Suprapubic skin (tissue), 4 donors: ENCODE data around the gene TFAP2C. TPM values are rescaled to one million over a fixed set of nuclear protein-coding genes. Genes with fewer than 3 reads are reported as not detected.

Experiments used
- DNase-seq, 2 donors: peaks; one replicate each; pipeline ENCODE4 v3.0.0-alpha.2; 2019; ENCODE audit warnings: low spot score in 2 of 2
- H3K27ac ChIP-seq: fragments of 200-600 bp; sonication (generic); one replicate; pipeline ENCODE4 v1.5.1; 2019
- H3K27me3 ChIP-seq: fragments of 200-600 bp; sonication (generic); one replicate; pipeline ENCODE4 v1.5.1; 2019
- H3K36me3 ChIP-seq: fragments of 200-600 bp; sonication (generic); one replicate; pipeline ENCODE4 v1.5.1; 2019
- H3K4me1 ChIP-seq: fragments of 200-600 bp; sonication (generic); one replicate; pipeline ENCODE4 v1.5.1; 2019
- H3K4me3 ChIP-seq: fragments of 200-600 bp; sonication (generic); one replicate; pipeline ENCODE4 v1.5.1; 2019; ENCODE audit warnings: mild to moderate bottlenecking
- H3K9me3 ChIP-seq: fragments of 200-600 bp; sonication (generic); one replicate; pipeline ENCODE4 v1.5.1; 2019
- CTCF ChIP-seq, 2 donors: fragments of 200-600 bp in 1 of 2; fragments of 450-650 bp in 1 of 2; sonication (generic) in 1 of 2; IDR thresholded peaks; one replicate each; pipeline ENCODE4 v1.5.1; 2016 to 2019; ENCODE audit warnings: antibody characterized with exemption in 2 of 2, mild to moderate bottlenecking in 1 of 2, moderate library complexity in 1 of 2
- EP300 ChIP-seq: sonication (generic); formaldehyde crosslinking; IDR thresholded peaks from one replicate; pipeline ENCODE4 v1.6.1; 2017; ENCODE audit warnings: antibody characterized with exemption
- POLR2A ChIP-seq, 2 donors: fragments of 450-650 bp; IDR thresholded peaks; one replicate each; pipeline ENCODE4 v1.6.1; 2017; ENCODE audit warnings: antibody characterized with exemption in 2 of 2, mild to moderate bottlenecking in 2 of 2, moderate library complexity in 2 of 2
- POLR2AphosphoS5 ChIP-seq, 3 donors: sonication (generic); formaldehyde crosslinking; IDR thresholded peaks; one replicate each; pipeline ENCODE4 v1.6.1; 2017; ENCODE audit warnings: antibody characterized with exemption in 3 of 3
- WGBS: methylation state at CpG from one replicate; pipeline ENCODE4 v1.1.5; 2018; 5-methylcytosine and 5-hydroxymethylcytosine counted together
- total RNA-seq, 4 donors: library from RNA; depleted of rRNA; stranded (reverse); fragments of >200 nt; gene quantifications; one replicate each; pipeline ENCODE4 v1.1.0, GENCODE V29; 2016

TFAP2C gene
- total RNA-seq = 100 to 1,000 TPM in 1 of 4 donors, 10 to 100 TPM in 3; 79.0 to 100 (median 88.6) TPM

- peak within 1 kb of the TSS; percentile 95 for H3K27ac ChIP-seq
- no peak for TF ChIP-seq EP300
- no peak for TF ChIP-seq CTCF (IDR thresholded peaks at IDR 0.05)
- TF ChIP-seq POLR2A (IDR thresholded peaks at IDR 0.05) = peak in 1 of 2 donors; percentile 81
- peak in 2 of 3 donors; percentile 5 to 48 for TF ChIP-seq POLR2AphosphoS5 (IDR thresholded peaks at IDR 0.05)
- no peaks in the 10 kb centered on the region for H3K36me3 ChIP-seq
- H3K4me3 ChIP-seq = peak within 1 kb of the TSS; percentile 88
- peak; percentile 89 to 91 for DNase-seq
- H3K4me1 ChIP-seq = peaks cover 69% of the 10 kb centered on the region
- no peaks in the 10 kb centered on the region for H3K9me3 ChIP-seq
- peaks cover 69% of the 10 kb centered on the region for H3K27me3 ChIP-seq
- WGBS = 2% methylated on average over 21 of the region's 62 CpGs
Observed at GRCh38 chr20:56628873-56629463, at the start of gene TFAP2C. TFAP2C (plus strand) TSS chr20:56629306; CDS start chr20:56629545, 239 bp downstream.

GRCh38 chr20:56580226-56580625 is 48.9 kb upstream of the TFAP2C start:
- DNase-seq = no peak
- Histone ChIP-seq H3K27me3 (no peaks in the 10 kb centered on the region), H3K9me3 (no peaks in the 10 kb centered on the region), H3K4me1 (peaks cover 4% of the 10 kb centered on the region), H3K4me3 (no peak overlapping the region), H3K27ac (no peak overlapping the region), H3K36me3 (no peaks in the 10 kb centered on the region)
- 92% methylated on average over 12 of the region's 12 CpGs for WGBS
- no peak for TF ChIP-seq EP300
- TF ChIP-seq POLR2A (IDR thresholded peaks at IDR 0.05) = no peak
- no peak for TF ChIP-seq POLR2AphosphoS5 (IDR thresholded peaks at IDR 0.05)
- TF ChIP-seq CTCF (IDR thresholded peaks at IDR 0.05) = no peak

GRCh38 chr20:56581701-56582100 is 47.4 kb upstream of the TFAP2C start:
- Histone ChIP-seq H3K27me3 (no peaks in the 10 kb centered on the region), H3K27ac (no peak overlapping the region), H3K36me3 (no peaks in the 10 kb centered on the region), H3K4me1 (no peaks in the 10 kb centered on the region), H3K9me3 (no peaks in the 10 kb centered on the region), H3K4me3 (no peak overlapping the region)
- no peak for TF ChIP-seq POLR2AphosphoS5 (IDR thresholded peaks at IDR 0.05)
- no peak for TF ChIP-seq EP300
- TF ChIP-seq CTCF (IDR thresholded peaks at IDR 0.05) = no peak
- TF ChIP-seq POLR2A (IDR thresholded peaks at IDR 0.05) = no peak
- no peak for DNase-seq
- WGBS = 70% methylated on average over 2 of the region's 2 CpGs

- 53% methylated on average over 4 of the region's 4 CpGs for WGBS
- H3K9me3 ChIP-seq = no peaks in the 10 kb centered on the region
- H3K27me3 ChIP-seq = no peaks in the 10 kb centered on the region
- no peak overlapping the region for H3K4me3 ChIP-seq
- no peak overlapping the region for H3K27ac ChIP-seq
- no peaks in the 10 kb centered on the region for H3K36me3 ChIP-seq
- DNase-seq = no peak
- H3K4me1 ChIP-seq = peaks cover 5% of the 10 kb centered on the region
- TF ChIP-seq POLR2A (IDR thresholded peaks at IDR 0.05) (no peak), CTCF (IDR thresholded peaks at IDR 0.05) (no peak), POLR2AphosphoS5 (IDR thresholded peaks at IDR 0.05) (no peak), EP300 (no peak)
Observed at GRCh38 chr20:56582542-56582941, 46.6 kb upstream of the TFAP2C start.

- no peak for DNase-seq
- no peak for TF ChIP-seq CTCF (IDR thresholded peaks at IDR 0.05)
- TF ChIP-seq POLR2AphosphoS5 (IDR thresholded peaks at IDR 0.05) = no peak
- no peak for TF ChIP-seq EP300
- no peak for TF ChIP-seq POLR2A (IDR thresholded peaks at IDR 0.05)
- H3K36me3 ChIP-seq = no peaks in the 10 kb centered on the region
- no peak overlapping the region for H3K4me3 ChIP-seq
- no peak overlapping the region for H3K27ac ChIP-seq
- H3K27me3 ChIP-seq = no peaks in the 10 kb centered on the region
- peaks cover 11% of the 10 kb centered on the region for H3K4me1 ChIP-seq
- WGBS = 86% methylated on average over 5 of the region's 5 CpGs
- H3K9me3 ChIP-seq = no peaks in the 10 kb centered on the region
Observed at GRCh38 chr20:56584916-56585315, 44.2 kb upstream of the TFAP2C start.
